Stimulated activated CD8-positive, alpha-beta memory T cell treated with anti-CD3 and anti-CD28 coated beads, Interleukin-4, amount 100 ng/mL, for 1 hour (primary cell): ENCODE results near the gene DIAPH1.

Experiments
- DNase-seq, 2 donors: peaks; one replicate each; pipeline ENCODE4 v3.0.0-alpha.2; 2020; ENCODE audit warnings: low read depth in 2 of 2, low spot score in 1 of 2

DIAPH1 gene

DNA sequence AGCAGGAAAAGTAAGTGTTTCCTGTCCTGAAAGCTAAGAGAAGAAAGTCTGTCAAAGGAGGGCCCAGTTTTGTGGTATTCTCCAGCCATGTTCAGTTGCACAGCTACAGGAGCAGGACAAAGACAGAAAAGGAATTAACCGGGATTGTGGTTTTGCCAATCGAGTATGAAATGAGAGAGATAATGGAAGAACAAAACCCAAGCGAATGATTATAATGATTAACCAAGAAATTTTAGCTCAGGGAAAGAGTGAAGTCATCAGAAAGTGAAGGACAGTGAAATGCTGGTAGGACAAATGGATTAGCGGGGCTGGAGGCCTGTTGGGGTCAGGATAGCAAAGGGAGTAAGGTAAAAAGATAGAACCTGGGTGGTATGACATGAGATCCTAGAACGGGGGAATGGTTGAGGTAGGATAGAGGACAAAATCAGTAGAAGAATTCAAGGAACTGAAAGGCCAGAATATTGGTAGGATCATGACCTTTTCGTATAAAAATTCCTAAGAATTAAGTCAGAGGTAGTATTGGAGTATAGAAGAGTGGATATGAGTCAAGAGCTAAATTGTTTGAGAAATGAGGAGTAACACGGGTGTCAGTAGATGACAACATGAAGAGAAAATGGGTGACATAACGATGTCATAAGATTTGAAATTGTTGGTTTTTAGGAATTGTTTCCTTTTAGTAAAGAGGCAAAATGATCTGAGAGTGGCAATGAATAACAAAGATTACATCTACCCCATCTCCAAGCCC, 52.8 kb downstream of the DIAPH1 start:
- no peak for DNase-seq

DNA sequence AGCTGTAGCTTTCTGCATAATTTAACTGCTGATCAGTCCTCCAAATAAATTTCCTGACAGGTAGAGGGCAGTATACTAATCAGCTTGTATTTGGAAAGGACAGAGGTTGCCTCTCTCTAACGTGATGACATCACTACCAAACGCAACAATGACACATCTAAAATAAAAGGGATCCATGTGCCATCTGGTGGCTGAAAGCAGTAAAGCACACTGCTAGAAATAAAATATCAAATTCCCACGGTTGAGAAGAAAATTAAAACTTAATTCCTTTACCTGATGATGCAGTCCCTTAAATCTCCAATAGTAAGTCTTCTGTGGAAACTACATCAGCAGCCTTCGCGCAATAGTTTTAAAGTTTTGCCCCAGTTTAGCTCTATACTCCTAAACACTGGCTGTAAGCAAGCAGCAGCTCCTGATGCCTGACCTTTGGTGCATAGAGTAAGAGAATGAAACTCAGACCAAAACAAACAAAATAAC, 54.5 kb downstream of the DIAPH1 start:
- DNase-seq, result peak; percentile 8 to 20

DNA sequence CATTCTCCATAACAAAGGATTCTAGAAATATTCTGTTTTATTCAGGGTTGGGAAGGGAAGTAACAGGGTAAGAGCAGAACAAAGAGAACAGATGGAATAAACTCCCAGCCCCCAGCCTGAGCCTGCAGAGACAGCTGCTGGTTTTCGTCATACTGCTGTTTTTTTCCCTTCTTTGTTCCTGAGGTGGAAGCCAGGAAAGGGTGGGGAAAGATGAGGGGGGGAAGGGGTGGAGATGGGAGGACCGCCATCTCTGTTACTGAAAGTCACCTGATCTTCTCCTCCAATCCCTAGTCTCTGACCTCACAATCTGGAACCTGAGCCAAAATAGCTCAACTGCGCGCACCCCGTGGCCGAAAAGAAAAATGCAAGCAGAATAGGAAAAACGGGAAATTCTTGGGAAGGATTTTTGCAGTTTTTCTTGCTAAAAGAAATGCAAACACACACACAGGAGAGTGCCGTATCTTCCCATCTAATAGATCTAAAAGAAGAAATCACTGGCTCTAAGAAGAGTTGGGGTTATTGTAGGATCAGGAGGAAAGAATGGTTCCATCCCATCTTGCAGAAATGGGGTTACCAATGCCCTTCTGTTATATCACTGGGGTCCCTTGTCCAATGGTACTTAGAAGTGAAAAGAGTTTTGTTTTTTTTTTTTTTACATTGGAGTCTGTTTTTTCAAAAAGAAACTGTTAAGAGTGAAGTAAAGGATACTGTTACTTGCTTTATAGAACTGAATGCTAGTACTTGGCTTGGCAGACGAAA, 57.9 kb downstream of the DIAPH1 start:
- DNase-seq, result no peak

DNA sequence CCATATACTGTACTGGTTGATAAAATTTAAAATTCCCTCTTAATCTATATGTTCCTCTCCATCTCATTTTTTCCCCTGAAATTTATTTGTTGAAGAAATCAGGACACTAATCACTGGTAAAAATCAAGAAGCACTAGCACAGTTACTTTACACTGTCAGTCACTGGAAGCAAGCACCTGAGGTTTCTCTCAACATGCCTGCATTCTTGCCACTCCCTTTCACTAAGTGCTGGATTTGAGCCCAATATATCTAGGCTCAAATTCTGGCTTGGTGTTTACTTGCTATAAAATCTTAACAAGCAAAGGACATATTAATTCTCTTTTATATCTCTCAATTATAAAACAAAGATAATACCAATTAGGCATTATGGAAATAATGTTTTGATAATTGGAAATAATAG, 58.6 kb downstream of the DIAPH1 start:
- no peak for DNase-seq

DNA sequence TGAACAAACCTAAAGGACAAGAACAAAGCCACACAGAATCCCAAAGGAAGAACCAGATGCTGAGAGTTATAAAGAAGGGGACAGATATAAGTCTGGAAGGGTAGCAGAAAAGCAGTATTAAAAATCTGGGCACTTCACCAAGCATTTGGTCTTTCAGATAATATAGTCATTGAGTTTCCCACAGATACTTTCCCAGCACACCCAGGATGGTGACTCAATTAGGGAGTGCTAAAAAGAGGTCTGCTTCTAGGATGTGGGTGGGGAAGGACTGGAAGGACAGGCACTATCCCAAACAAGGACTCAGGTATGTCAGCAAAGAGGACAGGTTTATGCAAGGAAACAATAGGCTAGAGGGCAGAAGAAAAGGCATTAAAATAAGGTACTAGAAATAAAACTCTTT, 59.3 kb downstream of the DIAPH1 start:
- DNase-seq, result no peak

DNA sequence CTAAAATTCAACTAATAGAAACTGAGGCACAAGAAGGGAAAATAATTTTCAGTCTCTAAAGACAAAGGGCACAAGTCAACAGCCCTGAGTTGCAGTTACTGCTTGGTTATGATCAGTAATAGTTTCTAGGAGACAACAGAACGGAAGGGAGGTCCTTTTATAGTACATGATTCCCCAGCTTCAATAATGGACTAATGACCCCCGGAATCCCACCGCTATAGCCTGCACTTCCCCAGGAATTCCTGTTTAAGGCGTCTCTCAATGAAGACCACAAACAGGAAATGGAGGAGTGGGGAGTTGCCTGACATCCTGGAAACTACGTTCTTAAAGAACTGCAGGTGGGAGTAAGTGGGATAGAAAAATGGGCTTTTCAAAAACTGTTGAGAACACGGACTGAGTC, 60.6 kb downstream of the DIAPH1 start:
- no peak for DNase-seq

DNA sequence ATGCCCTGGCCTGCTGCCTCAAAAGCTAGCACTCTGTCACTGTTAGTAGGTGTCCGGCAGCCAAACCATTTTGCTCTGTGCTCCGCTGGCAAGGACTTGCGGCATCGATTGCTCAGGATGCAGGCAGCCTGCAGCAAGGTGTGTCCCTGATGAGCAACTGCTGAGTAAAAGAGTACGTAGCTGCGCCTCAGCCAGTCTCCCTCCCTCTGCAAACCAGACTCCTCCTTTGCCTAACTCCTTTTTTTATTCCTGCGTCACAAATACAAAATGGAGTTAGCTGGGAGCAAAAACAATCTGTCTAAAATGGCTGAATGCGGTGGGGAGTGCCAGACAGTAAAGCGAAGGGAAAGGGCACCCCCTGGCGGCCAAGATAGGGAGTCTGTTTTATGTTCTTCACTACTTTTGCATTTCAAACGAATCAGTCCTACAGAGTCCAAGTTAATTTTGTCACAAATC, 61.1 kb downstream of the DIAPH1 start:
- DNase-seq, result peak; percentile 38 to 56

DNA sequence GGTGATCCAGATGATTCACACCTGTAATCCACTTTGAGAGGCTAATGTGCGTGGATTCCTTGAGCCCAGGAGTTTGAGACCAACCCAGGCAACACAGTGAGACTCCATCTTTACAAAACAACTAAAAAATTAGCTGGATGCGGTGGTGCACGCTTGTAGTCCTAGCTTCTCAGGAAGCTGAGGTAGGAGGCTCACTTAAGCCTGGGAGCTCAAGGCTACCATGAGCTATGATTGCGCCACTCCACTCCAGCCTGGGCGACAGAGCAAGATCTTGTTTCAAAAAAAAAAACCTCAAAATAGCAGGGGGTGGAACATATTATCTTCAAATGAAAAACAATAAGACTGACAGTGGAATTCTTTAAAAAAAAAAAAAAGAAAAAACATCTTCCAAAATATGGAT, 70.9 kb downstream of the DIAPH1 start:
- no peak for DNase-seq

DNA sequence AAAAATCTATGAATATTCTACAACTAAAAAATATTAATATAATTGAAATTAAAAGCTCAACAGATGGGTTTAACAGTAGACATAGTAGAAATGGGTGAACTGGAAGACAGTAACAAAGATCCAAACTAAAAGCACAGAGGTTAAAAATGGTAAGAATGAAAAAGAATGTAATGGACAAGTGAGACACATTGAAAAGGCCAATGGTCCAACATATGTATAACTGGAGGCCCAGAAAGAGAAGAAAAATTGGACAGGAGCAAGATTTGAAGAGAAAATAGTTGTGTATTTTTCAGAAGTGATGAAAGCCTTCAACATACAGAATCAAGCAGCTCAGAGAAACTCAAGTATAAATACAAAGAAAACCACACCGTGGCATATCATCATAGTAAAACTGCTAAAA, 71.3 kb downstream of the DIAPH1 start:
- DNase-seq, result no peak

DNA sequence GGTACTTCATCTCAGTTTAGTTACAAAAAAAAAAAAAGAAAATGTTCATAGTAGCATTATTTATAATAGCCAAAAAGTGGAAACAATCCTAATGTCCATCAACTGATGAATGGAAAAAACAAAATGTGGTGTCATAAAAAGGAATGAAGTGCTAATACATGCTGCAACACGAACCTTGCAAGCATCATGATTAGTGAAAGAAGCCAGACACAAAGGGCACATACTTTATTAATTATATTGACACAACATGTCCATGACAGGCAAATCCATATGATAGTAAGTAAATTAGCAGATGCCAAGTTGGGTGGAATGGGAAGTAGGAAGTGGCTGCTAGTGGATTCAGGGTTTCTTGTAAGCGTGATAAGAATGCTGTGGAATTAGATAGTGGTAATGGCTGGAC, 75.7 kb downstream of the DIAPH1 start:
- no peak for DNase-seq

DNA sequence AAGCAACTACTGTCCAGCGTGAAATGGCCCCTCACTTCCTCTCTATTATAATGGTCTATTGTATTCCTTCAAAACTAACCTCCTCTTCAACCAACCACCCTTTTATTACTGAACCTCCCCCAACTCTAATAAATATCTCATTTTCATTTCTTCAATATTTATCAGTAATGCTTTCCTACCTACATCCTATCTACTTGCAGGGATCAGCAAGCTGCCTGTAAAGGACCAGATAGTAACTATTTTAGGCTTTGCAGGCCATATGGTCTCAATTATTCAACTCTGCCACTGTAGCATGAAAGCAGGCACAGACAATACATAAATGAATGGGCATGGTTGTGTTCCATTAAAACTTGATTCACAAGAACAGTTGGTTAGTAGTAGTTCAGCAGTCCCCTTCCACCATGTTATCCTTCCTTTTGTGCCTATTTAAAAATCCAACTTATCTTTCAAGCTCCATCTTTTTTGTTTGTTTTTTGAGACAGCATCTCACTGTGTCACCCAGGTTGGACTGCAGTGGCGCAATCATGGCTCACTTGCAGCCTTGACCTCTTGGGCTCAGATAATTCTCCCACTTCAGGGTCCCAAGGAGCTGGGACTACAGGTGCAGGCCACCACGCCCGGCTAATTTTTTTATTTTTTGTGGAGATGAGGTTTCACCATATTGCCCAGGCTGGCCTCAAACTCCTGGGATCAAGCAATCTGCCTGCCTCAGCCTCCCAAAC, 84.1 kb downstream of the DIAPH1 start:
- no peak for DNase-seq

DNA sequence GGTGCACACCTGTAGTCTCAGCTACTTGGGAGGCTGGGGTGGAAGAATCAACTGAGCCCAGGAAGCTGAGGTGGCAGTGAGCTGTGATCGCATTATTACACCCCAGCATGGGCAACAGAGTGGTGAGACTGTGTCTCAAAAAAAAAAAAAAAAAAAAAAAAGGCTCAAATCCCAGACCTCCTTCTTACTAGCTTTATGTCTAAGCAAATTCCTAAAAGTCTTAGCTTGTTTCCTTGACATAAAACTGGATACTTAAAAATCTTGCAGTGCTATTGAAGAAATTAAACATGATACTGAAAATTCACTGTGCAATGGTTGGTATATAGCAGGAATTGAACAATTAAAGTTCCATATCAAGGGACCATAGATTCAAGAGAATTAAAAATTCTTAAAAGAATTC, 84.9 kb downstream of the DIAPH1 start:
- no peak for DNase-seq

DNA sequence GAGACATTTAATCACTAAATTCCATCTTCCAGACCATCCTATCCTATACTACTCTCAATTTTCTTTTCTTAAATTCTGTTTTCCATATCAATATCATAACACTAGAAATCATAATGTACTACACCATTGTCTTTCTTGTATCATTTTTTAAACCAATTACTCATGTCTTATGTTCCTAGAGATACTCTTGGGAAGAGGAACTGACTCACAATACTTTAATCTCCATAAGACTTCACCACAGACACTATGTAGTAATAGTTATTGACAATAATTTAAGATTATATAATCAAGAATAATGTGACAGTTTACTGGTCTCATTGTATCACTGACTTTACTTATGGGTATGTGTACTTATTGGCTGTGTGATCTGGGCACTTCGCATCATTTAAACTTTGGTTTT, 86.1 kb downstream of the DIAPH1 start:
- DNase-seq, result no peak

DNA sequence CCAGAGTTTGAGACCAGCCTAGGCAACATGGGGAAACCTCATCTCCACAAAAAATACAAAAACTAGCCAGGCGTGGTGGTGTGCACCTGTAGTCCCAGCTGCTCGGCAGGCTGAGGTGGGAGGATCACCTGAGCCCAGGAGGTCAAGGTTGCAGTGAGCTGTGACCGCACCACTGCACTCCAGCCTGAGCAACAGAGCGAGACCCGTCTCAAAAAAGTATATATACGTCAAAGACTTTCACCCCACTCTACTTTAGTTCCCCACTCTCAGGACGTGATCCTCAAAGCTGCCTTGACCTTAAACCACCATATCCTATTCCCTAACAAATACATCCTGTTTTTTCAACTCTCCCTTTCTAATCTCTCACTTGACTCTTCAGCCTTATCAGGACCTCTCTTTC, 88.9 kb downstream of the DIAPH1 start:
- no peak for DNase-seq

DNA sequence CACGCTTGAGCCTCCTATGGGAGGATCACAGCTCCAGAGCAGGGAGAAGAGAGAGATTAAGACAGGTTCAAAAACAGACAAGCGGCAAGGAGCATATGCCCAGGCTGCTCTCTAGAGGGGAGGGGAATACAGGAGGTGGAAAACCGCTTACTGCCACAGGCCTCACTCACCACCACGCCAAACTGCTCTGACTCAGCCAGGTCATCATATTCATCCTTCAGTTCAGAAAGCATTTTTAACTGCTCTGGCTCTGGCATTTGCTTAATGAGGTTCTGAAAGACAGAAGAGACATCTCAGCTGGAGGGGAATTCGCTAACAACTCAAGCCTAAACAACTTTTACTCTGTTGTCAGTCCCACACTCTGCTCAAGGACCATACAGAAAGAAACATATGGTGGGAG, 89.8 kb downstream of the DIAPH1 start:
- no peak for DNase-seq

DNA sequence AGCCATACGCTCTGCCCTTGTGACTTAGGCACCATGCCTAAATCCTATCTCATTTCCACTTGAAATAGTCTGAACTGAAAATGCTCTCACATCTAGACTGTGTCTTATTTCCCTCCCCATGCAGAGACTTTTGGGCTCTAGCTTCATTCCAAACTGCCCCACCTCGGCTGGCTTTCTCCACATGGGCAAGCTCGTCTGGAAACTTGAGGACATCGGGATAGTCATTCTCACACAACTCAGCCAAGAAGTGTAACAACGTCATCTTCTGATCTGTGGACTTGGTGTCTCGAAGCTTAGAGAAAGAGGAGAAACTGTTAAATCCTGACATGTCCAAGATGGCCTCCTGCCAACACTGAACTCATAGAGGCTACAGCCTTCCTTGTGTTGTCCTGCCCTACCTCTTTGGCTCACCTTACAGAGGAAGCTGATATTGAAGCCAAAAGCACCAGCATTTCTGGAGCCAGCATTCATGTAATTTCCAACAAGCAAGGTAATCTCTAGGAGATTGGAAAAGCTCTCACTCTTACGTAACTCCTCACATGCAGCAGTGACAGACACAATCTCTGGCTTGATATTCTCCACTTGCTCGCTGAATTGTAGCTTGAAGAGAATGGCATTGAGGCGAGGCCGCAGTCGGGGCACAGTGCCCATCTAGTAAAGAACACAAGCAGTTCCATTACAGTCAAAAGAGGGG, 90.4 kb downstream of the DIAPH1 start:
- no peak for DNase-seq

DNA sequence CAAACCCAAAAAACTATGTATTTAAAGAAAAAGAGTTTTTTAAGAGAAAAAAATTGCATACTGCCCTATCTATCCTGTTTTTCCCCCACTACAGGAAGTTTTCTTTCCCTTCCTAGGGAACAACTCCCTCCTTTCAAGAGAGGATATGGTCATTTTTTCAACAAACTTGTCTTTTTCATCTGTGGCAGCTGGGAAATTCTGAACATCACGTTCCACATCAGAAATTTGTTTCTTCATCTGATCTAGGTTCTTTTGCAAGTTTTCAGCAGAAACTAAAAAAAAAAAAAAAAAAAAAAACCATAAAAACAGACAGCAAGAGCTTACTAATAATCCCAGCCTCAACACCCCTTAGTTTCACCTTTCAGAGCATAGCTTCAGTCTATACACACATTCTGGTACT, 91.4 kb downstream of the DIAPH1 start:
- DNase-seq, result no peak

DNA sequence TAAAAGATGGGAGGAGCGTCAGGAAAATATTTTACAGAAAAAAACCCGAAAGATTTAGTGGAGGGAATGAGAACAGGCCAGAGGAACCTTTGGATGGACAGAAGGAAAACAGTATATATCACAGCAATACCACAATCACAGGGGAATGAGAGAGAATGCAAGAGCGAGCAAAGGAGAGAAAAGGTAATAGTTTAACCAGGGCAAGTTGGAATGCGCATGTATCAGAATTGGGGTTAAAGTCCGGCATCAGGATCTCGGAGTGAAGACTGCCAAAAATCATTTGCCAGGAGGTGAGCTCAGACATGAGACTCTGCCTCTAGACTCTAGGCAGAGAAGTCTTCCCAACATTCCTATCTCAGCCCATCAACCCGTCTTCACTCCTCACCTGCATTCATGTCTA, 93.1 kb downstream of the DIAPH1 start:
- no peak for DNase-seq

DNA sequence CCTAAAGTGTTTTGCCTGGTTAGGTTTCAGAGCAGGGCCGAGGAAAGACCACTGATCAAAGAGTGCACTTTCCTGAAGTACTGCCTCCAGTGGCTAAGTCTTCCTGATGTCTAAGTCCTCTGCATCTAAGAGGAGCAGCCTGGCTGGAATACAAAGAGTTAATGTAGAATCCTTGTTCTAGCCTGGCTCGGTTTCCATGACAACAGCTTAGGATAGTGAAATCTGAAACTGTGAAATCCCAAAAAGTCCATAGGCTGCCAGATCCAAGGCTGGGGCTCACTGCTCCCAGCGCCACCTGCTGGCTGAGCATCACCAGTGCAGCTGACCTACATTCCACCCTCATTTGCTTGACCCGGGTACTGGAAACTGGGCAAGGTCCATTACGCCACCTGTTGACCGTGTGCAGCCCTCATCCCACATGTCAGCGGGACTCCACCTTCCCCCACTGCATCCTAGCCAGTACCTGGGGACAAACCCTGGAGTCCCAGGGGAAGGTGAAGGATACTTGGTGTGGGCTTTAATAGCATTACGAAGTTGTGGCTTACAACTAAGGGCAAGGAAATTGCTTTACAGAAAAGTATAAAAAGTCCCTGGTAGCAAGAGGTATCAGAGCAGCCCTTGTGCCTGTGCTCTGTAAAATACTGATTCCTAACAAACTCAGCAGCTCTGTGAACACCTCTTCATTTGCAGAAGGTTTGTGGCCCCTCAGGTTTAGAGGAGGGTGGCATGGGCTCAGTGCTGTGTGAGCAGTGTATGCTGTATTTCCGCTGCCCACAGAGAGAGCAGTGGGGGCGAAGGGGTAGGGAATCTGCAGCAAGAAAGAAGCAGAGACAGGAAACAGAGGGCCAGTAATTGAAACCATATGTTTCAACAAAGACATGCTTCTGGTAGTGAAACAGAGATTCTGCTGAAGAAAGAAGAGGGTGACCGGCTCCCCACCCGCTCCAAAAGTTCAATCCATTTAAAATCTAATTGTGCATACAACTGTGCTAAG, 93.9 kb downstream of the DIAPH1 start:
- DNase-seq, result peak in 1 of 2 donors; percentile 18

DNA sequence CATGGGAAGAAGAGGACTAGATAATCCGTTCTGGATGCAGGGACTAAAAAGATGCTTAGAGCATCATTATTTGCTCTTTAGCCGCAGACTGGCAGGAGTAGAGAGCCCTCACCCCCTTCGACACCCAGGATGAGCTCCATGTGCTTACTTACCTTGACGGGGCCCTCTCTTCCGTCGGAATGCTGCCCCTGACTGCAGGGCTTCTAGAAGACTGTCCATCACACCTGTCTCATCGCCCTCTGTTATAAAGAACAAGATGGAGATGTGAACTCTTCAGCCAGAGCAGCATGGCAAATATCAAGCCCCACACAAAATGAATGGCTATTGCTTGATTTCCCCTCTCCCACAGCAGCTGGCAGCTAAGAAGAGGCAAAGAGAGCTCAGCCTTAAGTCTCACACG, 94.8 kb downstream of the DIAPH1 start:
- no peak for DNase-seq
